Measurements from ENCODE around the gene MBNL3.

The MBNL3 gene

GRCh38 chrX:132488819-132489577 lies at the start of gene MBNL3:
Gene MBNL3, minus strand, starts transcription at chrX:132489038. Its CDS starts 49,427 bp downstream, at chrX:132439611.
- peak; percentile 57 for DNase-seq

GRCh38 chrX:132533409-132533808 lies 44.6 kb upstream of the MBNL3 start:
- DNase-seq, result no peak

GRCh38 chrX:132532913-132533312 lies 44.1 kb upstream of the MBNL3 start:
- DNase-seq, result no peak

- DNase-seq, result no peak
These were observed 43.3 kb upstream of the MBNL3 start for GRCh38 chrX:132532097-132532496.

GRCh38 chrX:132520792-132521191 lies 32.0 kb upstream of the MBNL3 start:
- no peak for DNase-seq

GRCh38 chrX:132520213-132520612 lies 31.4 kb upstream of the MBNL3 start:
- no peak for DNase-seq

- no peak for DNase-seq
These were observed 29.6 kb upstream of the MBNL3 start for GRCh38 chrX:132518401-132518800.

GRCh38 chrX:132508834-132509233 lies 20.0 kb upstream of the MBNL3 start:
- DNase-seq, result no peak

GRCh38 chrX:132505116-132505515 lies 16.3 kb upstream of the MBNL3 start:
- no peak for DNase-seq

GRCh38 chrX:132504417-132504816 lies 15.6 kb upstream of the MBNL3 start:
- DNase-seq, result no peak

GRCh38 chrX:132501606-132502005 lies 12.8 kb upstream of the MBNL3 start:
- no peak for DNase-seq

- DNase-seq, result no peak
These were observed 8.6 kb upstream of the MBNL3 start for GRCh38 chrX:132497432-132497831.

GRCh38 chrX:132493095-132493494 lies 4.3 kb upstream of the MBNL3 start:
- no peak for DNase-seq

- DNase-seq, result no peak
These were observed 2.4 kb upstream of the MBNL3 start for GRCh38 chrX:132491191-132491590.

GRCh38 chrX:132489578-132490419 lies 961 bp upstream of the MBNL3 start:
- DNase-seq, result no peak

- DNase-seq, result no peak
These were observed 595 bp downstream of the MBNL3 start for GRCh38 chrX:132488180-132488705.

GRCh38 chrX:132486599-132487178 lies 2.1 kb downstream of the MBNL3 start:
- no peak for DNase-seq

GRCh38 chrX:132483951-132484350 lies 4.9 kb downstream of the MBNL3 start:
- DNase-seq, result no peak

GRCh38 chrX:132483488-132483887 lies 5.3 kb downstream of the MBNL3 start:
- no peak for DNase-seq

GRCh38 chrX:132482632-132483031 lies 6.2 kb downstream of the MBNL3 start:
- no peak for DNase-seq

- DNase-seq, result no peak
These were observed 7.4 kb downstream of the MBNL3 start for GRCh38 chrX:132481449-132481848.

- DNase-seq, result no peak
These were observed 8.1 kb downstream of the MBNL3 start for GRCh38 chrX:132480581-132481203.

All from DMS 273 treated with DMSO at 0.1 percent for 48 hours (cell line).